ENCODE results near the gene NDFIP1.

Gene NDFIP1

GRCh38 chr5:142192286-142193113, 83.9 kb downstream of the NDFIP1 start:
- DNase-seq = no peak

GRCh38 chr5:142193114-142193428, 84.5 kb downstream of the NDFIP1 start:
- DNase-seq = no peak

- no peak for DNase-seq
These were observed 88.5 kb downstream of the NDFIP1 start for GRCh38 chr5:142197098-142197497.

- no peak for DNase-seq
These were observed 89.2 kb downstream of the NDFIP1 start for GRCh38 chr5:142197781-142198180.

- no peak for DNase-seq
These were observed 90.8 kb downstream of the NDFIP1 start for GRCh38 chr5:142199388-142199787.

GRCh38 chr5:142200387-142200786, 91.8 kb downstream of the NDFIP1 start:
- DNase-seq = no peak

- no peak for DNase-seq
These were observed 92.9 kb downstream of the NDFIP1 start for GRCh38 chr5:142201471-142201887.

- DNase-seq = no peak
These were observed 93.7 kb downstream of the NDFIP1 start for GRCh38 chr5:142202282-142202681.
